Measurements from ENCODE around the gene FGF14. TPM values are rescaled to one million over a fixed set of nuclear protein-coding genes. Genes with fewer than 3 reads are reported as not detected.

FGF14 gene
- polyA plus RNA-seq, 1 of the 3 experiments (the other 2 are of a cell fraction): 0.20 TPM

DNA sequence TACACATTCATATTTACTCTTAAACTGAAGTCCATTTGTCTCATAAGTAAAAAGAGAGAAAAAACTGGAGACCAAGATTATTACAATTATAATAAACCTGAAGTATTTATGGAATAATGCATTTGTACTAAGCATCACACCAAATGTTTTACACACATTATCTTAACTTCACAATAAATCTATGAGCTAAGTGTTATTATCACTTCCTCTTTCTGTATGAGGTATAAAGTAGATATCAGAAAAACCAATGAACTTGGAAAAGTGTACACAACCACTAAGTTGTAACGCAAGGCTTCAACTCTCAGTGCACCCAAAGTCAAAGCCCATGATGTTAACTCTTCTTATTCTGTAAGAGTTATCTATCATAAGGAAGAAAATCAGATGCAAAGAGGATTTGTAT, 274.7 kb downstream of the FGF14 start:
- Histone ChIP-seq H2AFZ (ENCODE audit: low read depth) (no peak overlapping the region), H3K9me2 (no peaks in the 10 kb centered on the region), H3K9ac (no peak overlapping the region), H3K4me1 (ENCODE audit: control insufficient read depth in 1 of 2, insufficient read depth in 2 of 2, low read depth in 1 of 2, low read length in 1 of 2) (peaks cover 12 to 23% of the 10 kb centered on the region in 2 experiments; a peak in 3 of 4 replicates), H3K9me3 (no peaks in the 10 kb centered on the region), H3K79me2 (ENCODE audit: insufficient read depth) (no peaks in the 10 kb centered on the region), H3K36me3 (replicated peaks in 1 of 2; ENCODE audit: control insufficient read depth in 1 of 2, insufficient read depth in 2 of 2, low read length in 1 of 2) (no peaks in the 10 kb centered on the region), H3F3A (replicated peaks; ENCODE audit: insufficient read depth) (peaks cover 3% of the 10 kb centered on the region), H4K20me1 (ENCODE audit: insufficient read depth) (no peaks in the 10 kb centered on the region), H3K27me3 (ENCODE audit: insufficient read depth) (no peaks in the 10 kb centered on the region), H3K4me3 (ENCODE audit: low read depth in 2 of 2, low read length in 1 of 2) (no peak overlapping the region), H3K27ac (ENCODE audit: low read depth in 2 of 2, low read length in 1 of 2) (no peak overlapping the region), H3K4me2 (no peak overlapping the region)
- no peak for DNase-seq
- ChIA-PET CTCF (interaction anchor here (0.7 to 1.5 kb wide), 2 partner anchors 50 to 429 kb away, joined by 3 read pairs; no protein-coding TSS in a partner anchor), POLR2A (no interaction called here)
- WGBS (ENCODE audit: low lambda C conversion rate): 79% methylated on average over 1 of the region's 1 CpG
- TF ChIP-seq TCF12 (IDR thresholded peaks at IDR 0.05) (no peak), JUND (IDR thresholded peaks at IDR 0.05) (no peak)
- TF ChIP-seq, protein P1, sequence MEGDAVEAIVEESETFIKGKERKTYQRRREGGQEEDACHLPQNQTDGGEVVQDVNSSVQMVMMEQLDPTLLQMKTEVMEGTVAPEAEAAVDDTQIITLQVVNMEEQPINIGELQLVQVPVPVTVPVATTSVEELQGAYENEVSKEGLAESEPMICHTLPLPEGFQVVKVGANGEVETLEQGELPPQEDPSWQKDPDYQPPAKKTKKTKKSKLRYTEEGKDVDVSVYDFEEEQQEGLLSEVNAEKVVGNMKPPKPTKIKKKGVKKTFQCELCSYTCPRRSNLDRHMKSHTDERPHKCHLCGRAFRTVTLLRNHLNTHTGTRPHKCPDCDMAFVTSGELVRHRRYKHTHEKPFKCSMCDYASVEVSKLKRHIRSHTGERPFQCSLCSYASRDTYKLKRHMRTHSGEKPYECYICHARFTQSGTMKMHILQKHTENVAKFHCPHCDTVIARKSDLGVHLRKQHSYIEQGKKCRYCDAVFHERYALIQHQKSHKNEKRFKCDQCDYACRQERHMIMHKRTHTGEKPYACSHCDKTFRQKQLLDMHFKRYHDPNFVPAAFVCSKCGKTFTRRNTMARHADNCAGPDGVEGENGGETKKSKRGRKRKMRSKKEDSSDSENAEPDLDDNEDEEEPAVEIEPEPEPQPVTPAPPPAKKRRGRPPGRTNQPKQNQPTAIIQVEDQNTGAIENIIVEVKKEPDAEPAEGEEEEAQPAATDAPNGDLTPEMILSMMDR (IDR thresholded peaks at IDR 0.05): no peak

DNA sequence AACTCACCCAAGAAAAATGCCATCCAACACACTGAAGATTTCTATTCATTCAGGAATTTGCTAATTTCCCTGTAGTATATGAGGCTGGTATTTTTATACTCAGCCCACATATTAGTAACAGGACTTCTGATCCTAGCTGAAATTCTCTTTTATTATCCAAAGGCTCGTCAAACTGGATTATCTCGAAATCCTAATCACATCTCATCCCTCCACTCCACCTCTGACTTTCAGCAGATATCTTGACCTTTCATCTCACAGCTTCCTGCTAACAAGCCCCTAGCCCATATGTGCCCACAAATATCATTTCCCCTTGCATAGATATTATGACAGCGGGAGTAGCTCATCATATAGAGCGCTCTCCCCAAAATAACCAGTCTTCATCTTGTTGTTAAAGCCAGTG, 279.7 kb downstream of the FGF14 start:
- no peaks in the 10 kb centered on the region for H3K9me2 ChIP-seq
- H3K27me3 ChIP-seq (ENCODE audit: insufficient read depth): no peaks in the 10 kb centered on the region
- DNase-seq: no peak
- no peak overlapping the region for H3K9ac ChIP-seq
- no peak overlapping the region for H3K4me2 ChIP-seq
- no peak overlapping the region for H3K27ac ChIP-seq (ENCODE audit: low read depth in 2 of 2, low read length in 1 of 2)
- H3K79me2 ChIP-seq (ENCODE audit: insufficient read depth): no peaks in the 10 kb centered on the region
- H2AFZ ChIP-seq (ENCODE audit: low read depth): no peak overlapping the region
- H3K36me3 ChIP-seq (replicated peaks in 1 of 2; ENCODE audit: control insufficient read depth in 1 of 2, insufficient read depth in 2 of 2, low read length in 1 of 2): peaks cover 0 to 4% of the 10 kb centered on the region in 2 experiments
- no peaks in the 10 kb centered on the region for H4K20me1 ChIP-seq (ENCODE audit: insufficient read depth)
- H3K9me3 ChIP-seq: no peaks in the 10 kb centered on the region
- CTCF ChIA-PET: interaction anchor here (1.1 to 1.4 kb wide), 2 partner anchors 11 to 55 kb away, joined by 3 to 5 read pairs; no protein-coding TSS in a partner anchor
- H3K4me3 ChIP-seq (ENCODE audit: low read depth in 2 of 2, low read length in 1 of 2): no peak overlapping the region
- H3K4me1 ChIP-seq (ENCODE audit: control insufficient read depth in 1 of 2, insufficient read depth in 2 of 2, low read depth in 1 of 2, low read length in 1 of 2): no peaks in the 10 kb centered on the region; a peak in 2 of 4 replicates
- WGBS (ENCODE audit: low lambda C conversion rate): 58% methylated on average over 4 of the region's 4 CpGs
- H3F3A ChIP-seq (replicated peaks; ENCODE audit: insufficient read depth): no peaks in the 10 kb centered on the region
- POLR2A ChIA-PET: no interaction called here
- TF ChIP-seq GABPA (IDR thresholded peaks at IDR 0.05; ENCODE audit: low read depth) (no peak), YY1 (IDR thresholded peaks at IDR 0.05; ENCODE audit: low read depth) (no peak), RCOR1 (IDR thresholded peaks at IDR 0.05; ENCODE audit: low read length) (no peak; the same call in 1 of the 2 replicates), SMC3 (IDR thresholded peaks at IDR 0.05; ENCODE audit: low read depth, low read length) (no peak), EZH2phosphoT487 (IDR thresholded peaks at IDR 0.05; ENCODE audit: borderline replicate concordance, low read depth) (no peak), TEAD4 (IDR thresholded peaks at IDR 0.05; ENCODE audit: borderline replicate concordance, insufficient read depth) (no peak), FOXM1 (IDR thresholded peaks at IDR 0.05; ENCODE audit: low read depth) (no peak), TCF12 (IDR thresholded peaks at IDR 0.05) (no peak), TAF1 (IDR thresholded peaks at IDR 0.05; ENCODE audit: borderline replicate concordance, low read depth, low read length) (no peak), MEF2A (IDR thresholded peaks at IDR 0.05; ENCODE audit: borderline replicate concordance, low read depth) (no peak), ELF1 (IDR thresholded peaks at IDR 0.05) (no peak), FOXJ3 (CRISPR knock-in tag; IDR thresholded peaks at IDR 0.05) (no peak), GATA2 (CRISPR knock-in tag; IDR thresholded peaks at IDR 0.05) (no peak; the same call in 1 of the 2 replicates), NFIC (IDR thresholded peaks at IDR 0.05; ENCODE audit: borderline replicate concordance) (no peak), EP300 (IDR thresholded peaks at IDR 0.05; ENCODE audit: borderline replicate concordance in 1 of 2, low read depth in 1 of 2, low read length in 1 of 2) (no peak), SIN3A (IDR thresholded peaks at IDR 0.05; ENCODE audit: borderline replicate concordance, low read depth, low read length) (no peak)
- TF ChIP-seq, protein P1 (IDR thresholded peaks at IDR 0.05): no peak
- TF ChIP-seq, protein P2, sequence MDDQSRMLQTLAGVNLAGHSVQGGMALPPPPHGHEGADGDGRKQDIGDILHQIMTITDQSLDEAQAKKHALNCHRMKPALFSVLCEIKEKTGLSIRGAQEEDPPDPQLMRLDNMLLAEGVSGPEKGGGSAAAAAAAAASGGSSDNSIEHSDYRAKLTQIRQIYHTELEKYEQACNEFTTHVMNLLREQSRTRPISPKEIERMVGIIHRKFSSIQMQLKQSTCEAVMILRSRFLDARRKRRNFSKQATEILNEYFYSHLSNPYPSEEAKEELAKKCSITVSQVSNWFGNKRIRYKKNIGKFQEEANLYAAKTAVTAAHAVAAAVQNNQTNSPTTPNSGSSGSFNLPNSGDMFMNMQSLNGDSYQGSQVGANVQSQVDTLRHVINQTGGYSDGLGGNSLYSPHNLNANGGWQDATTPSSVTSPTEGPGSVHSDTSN (IDR thresholded peaks at IDR 0.05): no peak
- TF ChIP-seq, protein P3, sequence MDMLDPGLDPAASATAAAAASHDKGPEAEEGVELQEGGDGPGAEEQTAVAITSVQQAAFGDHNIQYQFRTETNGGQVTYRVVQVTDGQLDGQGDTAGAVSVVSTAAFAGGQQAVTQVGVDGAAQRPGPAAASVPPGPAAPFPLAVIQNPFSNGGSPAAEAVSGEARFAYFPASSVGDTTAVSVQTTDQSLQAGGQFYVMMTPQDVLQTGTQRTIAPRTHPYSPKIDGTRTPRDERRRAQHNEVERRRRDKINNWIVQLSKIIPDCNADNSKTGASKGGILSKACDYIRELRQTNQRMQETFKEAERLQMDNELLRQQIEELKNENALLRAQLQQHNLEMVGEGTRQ (IDR thresholded peaks at IDR 0.05; ENCODE audit: borderline replicate concordance, low read depth, low read length): no peak

All from SK-N-SH (cell line).